Fibroblast of the aortic adventitia (primary cell): Measurements from ENCODE around the gene RPL6. TPM values are rescaled to one million over a fixed set of nuclear protein-coding genes. Genes with fewer than 3 reads are reported as not detected.

Source experiments
- DNase-seq: peaks from one replicate; pipeline ENCODE4 v3.0.0-alpha.2; 2010; ENCODE audit warnings: low read depth
- H3K4me3 ChIP-seq: 2 replicates; pipeline ENCODE4 v1.5.1; 2011; ENCODE audit warnings: low read depth, mild to moderate bottlenecking, control low read depth, low read length, moderate library complexity
- total RNA-seq: library from RNA; depleted of rRNA; stranded (reverse); fragments of >200 nt; gene quantifications from 2 replicates; pipeline ENCODE4 v1.2.3, GENCODE V29; 2012; ENCODE audit warnings: low replicate concordance
- TF ChIP-seq, protein P1 (sequence below): IDR thresholded peaks from 2 replicates; pipeline ENCODE4 v1.5.1; 2011; ENCODE audit warnings: mild to moderate bottlenecking, low read length, control low read depth, inconsistent platforms; ENCODE audit not compliant: insufficient read depth

The RPL6 gene
- total RNA-seq, 1 donor, result 1,914 TPM

GRCh38 chr12:112382866-112383265 lies 26.5 kb downstream of the RPL6 start:
- no peak for DNase-seq
- no peak overlapping the region for H3K4me3 ChIP-seq
- TF ChIP-seq, protein P1, sequence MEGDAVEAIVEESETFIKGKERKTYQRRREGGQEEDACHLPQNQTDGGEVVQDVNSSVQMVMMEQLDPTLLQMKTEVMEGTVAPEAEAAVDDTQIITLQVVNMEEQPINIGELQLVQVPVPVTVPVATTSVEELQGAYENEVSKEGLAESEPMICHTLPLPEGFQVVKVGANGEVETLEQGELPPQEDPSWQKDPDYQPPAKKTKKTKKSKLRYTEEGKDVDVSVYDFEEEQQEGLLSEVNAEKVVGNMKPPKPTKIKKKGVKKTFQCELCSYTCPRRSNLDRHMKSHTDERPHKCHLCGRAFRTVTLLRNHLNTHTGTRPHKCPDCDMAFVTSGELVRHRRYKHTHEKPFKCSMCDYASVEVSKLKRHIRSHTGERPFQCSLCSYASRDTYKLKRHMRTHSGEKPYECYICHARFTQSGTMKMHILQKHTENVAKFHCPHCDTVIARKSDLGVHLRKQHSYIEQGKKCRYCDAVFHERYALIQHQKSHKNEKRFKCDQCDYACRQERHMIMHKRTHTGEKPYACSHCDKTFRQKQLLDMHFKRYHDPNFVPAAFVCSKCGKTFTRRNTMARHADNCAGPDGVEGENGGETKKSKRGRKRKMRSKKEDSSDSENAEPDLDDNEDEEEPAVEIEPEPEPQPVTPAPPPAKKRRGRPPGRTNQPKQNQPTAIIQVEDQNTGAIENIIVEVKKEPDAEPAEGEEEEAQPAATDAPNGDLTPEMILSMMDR, result no peak

DNA sequence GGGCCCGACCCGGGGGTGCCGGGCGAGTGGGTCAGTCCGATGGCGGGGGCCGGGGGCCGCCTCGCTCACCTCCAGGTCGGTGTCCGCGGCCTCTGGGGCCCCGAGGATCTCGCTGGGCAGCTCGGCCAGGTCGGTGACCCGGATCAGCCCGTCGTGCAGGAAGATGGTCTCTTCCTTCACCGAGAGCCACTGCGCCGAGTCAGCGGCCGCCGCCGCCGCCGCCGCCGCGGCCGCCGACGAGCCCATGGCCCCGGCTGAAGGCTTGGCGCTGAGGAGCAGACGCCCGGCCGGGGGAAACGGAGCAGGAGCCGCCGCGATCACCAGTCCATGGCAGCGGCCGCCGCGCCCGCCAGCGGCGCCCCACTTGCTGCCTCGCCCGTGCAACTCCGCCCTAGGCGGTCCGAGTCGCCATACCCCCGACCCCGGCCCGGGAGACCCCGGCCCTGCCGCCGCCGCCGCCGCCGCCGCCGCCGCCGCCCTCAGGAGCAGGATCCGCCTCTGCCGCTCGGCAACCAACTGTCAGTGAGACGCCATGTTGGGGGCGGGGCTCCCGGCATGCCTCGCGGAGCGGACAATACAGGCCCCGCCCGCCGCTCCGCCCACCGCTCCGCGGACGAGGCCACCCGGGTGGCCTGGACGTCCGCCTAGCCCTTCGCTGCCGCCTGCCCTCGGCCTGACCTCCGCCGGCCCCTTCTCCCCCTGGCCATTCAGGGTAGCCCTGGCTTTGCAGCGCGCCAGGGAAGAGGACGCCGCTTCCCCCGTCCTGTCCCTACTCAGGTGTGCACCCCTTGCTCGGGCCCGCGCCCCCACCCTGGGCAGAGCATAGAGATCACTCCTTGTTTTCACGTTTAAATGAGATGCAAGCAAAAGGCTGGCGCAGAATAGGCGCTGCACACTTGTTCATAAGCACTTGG lies 27.3 kb downstream of the RPL6 start, which contains the start of gene HECTD4:
Gene HECTD4, minus strand, starts transcription at position 549 of the 914 bp plus-strand sequence. Its CDS starts 303 bp downstream, at position 246.
- DNase-seq, result peak; percentile 66
- H3K4me3 ChIP-seq, result peak within 1 kb of the TSS; percentile 78
- TF ChIP-seq, protein P1, result no peak

DNA sequence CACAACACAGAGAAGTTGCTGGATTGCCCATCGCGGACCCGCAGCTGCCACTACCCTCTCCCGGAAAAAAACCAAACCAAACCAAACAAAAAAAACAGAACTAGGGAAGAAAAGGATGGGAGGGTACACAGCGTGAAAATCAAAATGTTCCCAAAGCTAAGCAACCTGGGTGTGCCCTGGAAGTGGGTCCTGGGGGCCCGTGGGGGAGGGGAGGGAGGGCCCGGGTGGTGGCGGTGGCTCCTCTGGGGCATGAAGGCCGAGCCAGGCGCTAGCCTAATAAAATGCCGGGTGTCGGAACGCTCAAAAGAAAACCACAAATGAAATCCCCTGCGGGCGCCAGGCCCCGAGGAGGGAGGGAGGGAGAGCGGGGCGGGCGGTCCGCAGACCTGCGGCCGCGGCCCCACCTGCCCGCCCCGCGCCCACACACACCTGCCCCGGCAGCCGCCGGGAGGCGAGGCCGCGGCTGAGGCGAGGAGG lies 28.0 kb downstream of the RPL6 start:
- peak overlapping the region; percentile 78 for H3K4me3 ChIP-seq
- TF ChIP-seq, protein P1, result no peak
- no peak for DNase-seq

- DNase-seq, result no peak
- TF ChIP-seq, protein P1, result no peak
Measured at GRCh38 chr12:112380663-112381405, 28.6 kb downstream of the RPL6 start.

DNA sequence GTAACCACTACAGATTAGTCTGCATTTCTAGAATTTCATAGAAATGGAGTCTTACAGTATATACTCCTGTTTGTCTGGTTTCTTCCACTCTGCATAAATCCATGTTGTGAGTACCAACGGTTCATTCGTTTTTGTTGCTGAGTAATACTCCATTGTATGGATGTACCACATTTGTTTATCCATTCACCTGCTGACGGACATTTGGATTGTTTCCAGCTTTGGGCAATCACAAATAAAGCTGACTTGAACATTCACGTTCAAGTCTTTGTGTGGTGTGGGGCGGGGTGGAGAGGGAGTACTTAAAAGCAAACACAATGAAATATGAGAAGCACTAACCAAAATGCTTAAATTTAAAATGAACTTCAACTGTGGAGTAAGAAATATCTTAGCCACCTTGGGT lies 34.3 kb downstream of the RPL6 start:
- TF ChIP-seq, protein P1, result no peak
- no peak overlapping the region for H3K4me3 ChIP-seq
- DNase-seq, result no peak

More at GRCh38 chr12:112380663-112381405, 28.6 kb downstream of the RPL6 start:
- peak overlapping the region; percentile 78 for H3K4me3 ChIP-seq

DNA sequence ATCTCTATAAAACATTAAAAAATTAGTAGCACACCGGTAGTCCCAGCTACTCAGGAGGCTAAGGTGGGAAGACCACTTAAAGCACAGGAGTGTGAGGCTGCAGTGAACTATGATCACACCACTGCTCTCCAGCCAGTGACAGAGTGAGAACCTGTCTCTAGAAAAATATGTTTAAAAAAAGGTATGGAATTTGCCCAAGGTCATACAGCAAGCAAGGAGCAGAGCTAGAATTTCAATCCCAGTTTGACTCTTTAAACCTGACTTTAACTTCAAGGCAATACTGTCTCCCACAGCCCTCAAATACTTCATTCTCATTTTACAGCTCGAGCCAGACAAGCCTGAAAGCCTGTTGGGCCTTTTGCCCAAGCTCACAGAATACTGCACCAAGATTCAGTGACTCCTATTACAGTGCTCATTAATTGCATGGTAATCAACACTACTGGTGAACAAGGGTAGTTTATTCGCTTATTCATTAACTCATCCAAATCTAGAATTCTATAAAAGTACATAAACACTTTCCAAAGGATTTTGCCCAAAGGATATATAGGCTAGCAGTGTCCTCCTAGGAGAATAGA lies 35.2 kb downstream of the RPL6 start:
- H3K4me3 ChIP-seq, result no peak overlapping the region
- TF ChIP-seq, protein P1, result no peak
- DNase-seq, result no peak
